Measurements from ENCODE around the gene UBE2Q2. TPM values are rescaled to one million over a fixed set of nuclear protein-coding genes. Genes with fewer than 3 reads are reported as not detected.

Gene UBE2Q2
- total and polyA plus RNA-seq, 2 of the 4 experiments (the other 2 are of a cell fraction), result 18.0 to 28.9 TPM

GRCh38 chr15:75866916-75867315, 23.7 kb downstream of the UBE2Q2 start:
- in situ Hi-C loops (cut with MboI; ENCODE audit: low sequenced_read_pairs), result no loop called here
- no TSS peak for BruUV-seq (replicated peaks)
- dilution Hi-C loops (cut with HindIII; ENCODE audit: low sequenced_read_pairs, unreplicated experiment), result no loop called here
- no peak overlapping the region for H2BK5ac ChIP-seq (ENCODE audit: low read depth, low read length, poor library complexity, severe bottlenecking)
- peaks cover 8% of the 10 kb centered on the region for H3K4me1 ChIP-seq (ENCODE audit: control insufficient read depth, insufficient read depth, low read length)
- H4K20me1 ChIP-seq (ENCODE audit: insufficient read depth, low read length), result peaks cover 10% of the 10 kb centered on the region; the same call in 1 of the 2 replicates
- H3K79me1 ChIP-seq (ENCODE audit: low read depth in 1 of 2, low read length in 2 of 2), result peaks cover 29 to 62% of the 10 kb centered on the region in 2 experiments
- peaks cover 13% of the 10 kb centered on the region for H3K36me3 ChIP-seq (ENCODE audit: control insufficient read depth, insufficient read depth, low read length)
- no peak overlapping the region for H2AFZ ChIP-seq (replicated peaks; ENCODE audit: low read length, poor library complexity)
- H3K9me3 ChIP-seq (ENCODE audit: control insufficient read depth, insufficient read depth, low read length), result no peaks in the 10 kb centered on the region
- CTCF ChIA-PET, result no interaction called here
- no peak for TF ChIP-seq MAZ (IDR thresholded peaks at IDR 0.05; ENCODE audit: borderline replicate concordance, low read depth, low read length)
- no peak for TF ChIP-seq RCOR1 (IDR thresholded peaks at IDR 0.05; ENCODE audit: insufficient replicate concordance, low read length)
- TF ChIP-seq FOS (IDR thresholded peaks at IDR 0.05; ENCODE audit: low read depth, low read length), result no peak
- no peak for TF ChIP-seq RAD21 (IDR thresholded peaks at IDR 0.05; ENCODE audit: low read length)
- TF ChIP-seq BHLHE40 (IDR thresholded peaks at IDR 0.05; ENCODE audit: low read depth, low read length), result no peak
- TF ChIP-seq, protein P1, sequence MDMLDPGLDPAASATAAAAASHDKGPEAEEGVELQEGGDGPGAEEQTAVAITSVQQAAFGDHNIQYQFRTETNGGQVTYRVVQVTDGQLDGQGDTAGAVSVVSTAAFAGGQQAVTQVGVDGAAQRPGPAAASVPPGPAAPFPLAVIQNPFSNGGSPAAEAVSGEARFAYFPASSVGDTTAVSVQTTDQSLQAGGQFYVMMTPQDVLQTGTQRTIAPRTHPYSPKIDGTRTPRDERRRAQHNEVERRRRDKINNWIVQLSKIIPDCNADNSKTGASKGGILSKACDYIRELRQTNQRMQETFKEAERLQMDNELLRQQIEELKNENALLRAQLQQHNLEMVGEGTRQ (IDR thresholded peaks at IDR 0.05; ENCODE audit: low read depth, low read length), result no peak
- no peak for TF ChIP-seq POLR2A (IDR thresholded peaks at IDR 0.05; ENCODE audit: low read depth, low read length)
- TF ChIP-seq, protein P2, sequence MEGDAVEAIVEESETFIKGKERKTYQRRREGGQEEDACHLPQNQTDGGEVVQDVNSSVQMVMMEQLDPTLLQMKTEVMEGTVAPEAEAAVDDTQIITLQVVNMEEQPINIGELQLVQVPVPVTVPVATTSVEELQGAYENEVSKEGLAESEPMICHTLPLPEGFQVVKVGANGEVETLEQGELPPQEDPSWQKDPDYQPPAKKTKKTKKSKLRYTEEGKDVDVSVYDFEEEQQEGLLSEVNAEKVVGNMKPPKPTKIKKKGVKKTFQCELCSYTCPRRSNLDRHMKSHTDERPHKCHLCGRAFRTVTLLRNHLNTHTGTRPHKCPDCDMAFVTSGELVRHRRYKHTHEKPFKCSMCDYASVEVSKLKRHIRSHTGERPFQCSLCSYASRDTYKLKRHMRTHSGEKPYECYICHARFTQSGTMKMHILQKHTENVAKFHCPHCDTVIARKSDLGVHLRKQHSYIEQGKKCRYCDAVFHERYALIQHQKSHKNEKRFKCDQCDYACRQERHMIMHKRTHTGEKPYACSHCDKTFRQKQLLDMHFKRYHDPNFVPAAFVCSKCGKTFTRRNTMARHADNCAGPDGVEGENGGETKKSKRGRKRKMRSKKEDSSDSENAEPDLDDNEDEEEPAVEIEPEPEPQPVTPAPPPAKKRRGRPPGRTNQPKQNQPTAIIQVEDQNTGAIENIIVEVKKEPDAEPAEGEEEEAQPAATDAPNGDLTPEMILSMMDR (conservative IDR thresholded peaks at IDR 0.05; ENCODE audit: low read depth, low read length), result no peak
- TF ChIP-seq RFX5 (IDR thresholded peaks at IDR 0.05; ENCODE audit: low read depth, low read length), result no peak
- no peak for TF ChIP-seq CHD1 (IDR thresholded peaks at IDR 0.05; ENCODE audit: low read depth, low read length)
- no peak for TF ChIP-seq SMC3 (IDR thresholded peaks at IDR 0.05; ENCODE audit: low read depth, low read length)
- no peak for TF ChIP-seq MAFK (IDR thresholded peaks at IDR 0.05; ENCODE audit: low read depth, low read length)
- TF ChIP-seq MXI1 (IDR thresholded peaks at IDR 0.05; ENCODE audit: borderline replicate concordance, low read depth, low read length), result no peak
- TF ChIP-seq, protein P3, sequence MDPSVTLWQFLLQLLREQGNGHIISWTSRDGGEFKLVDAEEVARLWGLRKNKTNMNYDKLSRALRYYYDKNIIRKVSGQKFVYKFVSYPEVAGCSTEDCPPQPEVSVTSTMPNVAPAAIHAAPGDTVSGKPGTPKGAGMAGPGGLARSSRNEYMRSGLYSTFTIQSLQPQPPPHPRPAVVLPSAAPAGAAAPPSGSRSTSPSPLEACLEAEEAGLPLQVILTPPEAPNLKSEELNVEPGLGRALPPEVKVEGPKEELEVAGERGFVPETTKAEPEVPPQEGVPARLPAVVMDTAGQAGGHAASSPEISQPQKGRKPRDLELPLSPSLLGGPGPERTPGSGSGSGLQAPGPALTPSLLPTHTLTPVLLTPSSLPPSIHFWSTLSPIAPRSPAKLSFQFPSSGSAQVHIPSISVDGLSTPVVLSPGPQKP (IDR thresholded peaks at IDR 0.05; ENCODE audit: borderline replicate concordance, low read depth, low read length), result no peak
- no peak for TF ChIP-seq CEBPB (IDR thresholded peaks at IDR 0.05; ENCODE audit: low read depth, low read length)
- TF ChIP-seq NFE2L2 (IDR thresholded peaks at IDR 0.05; ENCODE audit: low read depth, low read length), result no peak
- DNase-seq, result no peak
- H3K18ac ChIP-seq (ENCODE audit: low read depth, low read length), result no peak overlapping the region
- H3K9ac ChIP-seq (ENCODE audit: low read depth, low read length), result no peak overlapping the region
- no peak overlapping the region for H3K4me2 ChIP-seq (ENCODE audit: low read depth, low read length)
- no peak overlapping the region for H2BK120ac ChIP-seq (ENCODE audit: low read depth, low read length)
- H4K5ac ChIP-seq (ENCODE audit: low read depth, low read length), result no peak overlapping the region
- H3K9me1 ChIP-seq (ENCODE audit: insufficient read depth, low read length), result peaks cover 6% of the 10 kb centered on the region; the same call in 1 of the 2 replicates
- H3K14ac ChIP-seq (replicated peaks; ENCODE audit: low read depth, low read length), result no peak overlapping the region
- H2AK5ac ChIP-seq (ENCODE audit: low read depth, low read length), result no peak overlapping the region
- no peak overlapping the region for H3K27ac ChIP-seq (ENCODE audit: insufficient read depth, low read length)
- no peak overlapping the region for H3K4me3 ChIP-seq (ENCODE audit: insufficient read depth, low read depth, low read length)
- intact Hi-C loops (cut with micrococcal nuclease), result no loop called here
- no peak overlapping the region for H2BK20ac ChIP-seq (ENCODE audit: low read depth, low read length)
- H3K4ac ChIP-seq (ENCODE audit: low read depth, low read length), result no peak overlapping the region
- no peak overlapping the region for H4K91ac ChIP-seq (ENCODE audit: insufficient read depth, low read depth, low read length)
- H2BK15ac ChIP-seq (ENCODE audit: low read depth, low read length), result no peak overlapping the region
- POLR2A ChIA-PET (ENCODE audit: unreplicated experiment), result no interaction called here
- no peak for ATAC-seq (ENCODE audit: low read depth)
- H4K8ac ChIP-seq (ENCODE audit: low read depth in 2 of 2, low read length in 2 of 2), result no peak overlapping the region
- H3K56ac ChIP-seq (ENCODE audit: extremely low read depth, insufficient read depth, low read length), result no peak overlapping the region
- H3K27me3 ChIP-seq (ENCODE audit: control insufficient read depth, insufficient read depth, low read length), result no peaks in the 10 kb centered on the region
- H3K23ac ChIP-seq (ENCODE audit: low read depth, low read length), result no peak overlapping the region
- H2AK9ac ChIP-seq (replicated peaks; ENCODE audit: low read depth, low read length, poor library complexity), result no peak overlapping the region
